OCI-LY7 (cell line): Measurements from ENCODE around the gene LDHD.

Experiments
- CTCF ChIP-seq: fragments of 200-600 bp; sonication (generic); conservative IDR thresholded peaks from 2 replicates; pipeline ENCODE4 v1.5.1; 2014; ENCODE audit warnings: mild to moderate bottlenecking, antibody characterized with exemption, low read length, moderate library complexity, mixed read lengths
- EZH2phosphoT487 ChIP-seq: fragments of 200-600 bp; sonication (generic); IDR thresholded peaks from 2 replicates; pipeline ENCODE4 v1.6.1; 2018; ENCODE audit warnings: low read depth, borderline replicate concordance, mild to moderate bottlenecking, mixed run types, antibody characterized with exemption, low read length, moderate library complexity, mixed read lengths

GRCh38 chr16:75102595-75102994 is 14.0 kb downstream of the LDHD start:
- TF ChIP-seq EZH2phosphoT487 (no peak), CTCF (no peak)
